Left renal cortex interstitium (tissue), 4 donors: Measurements from ENCODE around the gene PAXX. TPM values are rescaled to one million over a fixed set of nuclear protein-coding genes. Genes with fewer than 3 reads are reported as not detected.

ENCODE experiments used
- DNase-seq, 4 donors: peaks; one replicate each; pipeline ENCODE4 v3.0.0-alpha.2; 2013; ENCODE audit warnings: low read depth in 4 of 4, low spot score in 2 of 4, missing footprints in 1 of 4
- polyA plus RNA-seq, 4 donors: library from polyadenylated mRNA; unstranded; fragments of 120-200 nt; gene quantifications; one replicate each; pipeline ENCODE4 v1.2.1, GENCODE V29; 2013; ENCODE audit not compliant: insufficient read length in 4 of 4

PAXX gene
- polyA plus RNA-seq, 4 donors = 22.4 to 53.2 (median 41.4) TPM

DNA sequence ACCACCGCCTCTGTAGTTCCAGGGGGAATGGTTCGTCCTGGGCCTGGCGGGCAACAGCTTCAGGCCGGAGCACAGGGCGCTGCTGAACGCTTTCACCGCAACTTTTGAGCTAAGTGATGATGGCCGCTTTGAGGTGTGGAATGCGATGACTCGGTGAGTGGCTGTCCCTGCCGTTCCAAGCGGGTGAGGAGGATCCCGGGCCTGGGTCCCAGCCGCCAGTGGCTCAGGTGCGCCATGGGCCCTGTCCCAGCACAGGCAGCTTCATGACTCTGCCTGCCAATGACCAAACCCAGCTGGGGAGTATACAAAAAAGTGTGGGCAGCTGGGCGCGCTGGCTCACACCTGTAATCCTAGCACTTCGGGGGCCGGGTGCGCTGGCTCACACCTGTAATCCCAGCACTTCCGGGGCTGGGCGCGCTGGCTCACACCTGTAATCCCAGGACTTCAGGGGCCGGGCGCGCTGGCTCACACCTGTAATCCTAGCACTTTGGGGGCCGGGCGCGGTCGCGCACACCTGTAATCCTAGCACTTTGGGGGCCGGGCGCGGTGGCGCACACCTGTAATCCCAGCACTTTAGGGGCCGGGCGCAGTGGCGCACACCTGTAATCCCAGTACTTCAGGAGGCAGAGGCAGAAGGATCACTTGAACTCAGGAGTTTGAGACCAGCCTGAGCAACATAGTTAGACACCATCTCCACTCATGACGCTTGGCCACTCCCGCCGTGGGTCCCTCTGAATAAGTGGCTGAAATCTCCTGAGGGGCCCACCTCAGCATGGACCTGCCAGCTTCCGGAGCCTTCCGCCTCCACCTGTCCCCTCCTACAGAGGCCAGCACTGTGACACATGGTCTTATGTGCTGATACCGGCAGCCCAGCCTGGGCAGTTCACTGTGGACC, 39.1 kb upstream of the PAXX start:
- no peak for DNase-seq

DNA sequence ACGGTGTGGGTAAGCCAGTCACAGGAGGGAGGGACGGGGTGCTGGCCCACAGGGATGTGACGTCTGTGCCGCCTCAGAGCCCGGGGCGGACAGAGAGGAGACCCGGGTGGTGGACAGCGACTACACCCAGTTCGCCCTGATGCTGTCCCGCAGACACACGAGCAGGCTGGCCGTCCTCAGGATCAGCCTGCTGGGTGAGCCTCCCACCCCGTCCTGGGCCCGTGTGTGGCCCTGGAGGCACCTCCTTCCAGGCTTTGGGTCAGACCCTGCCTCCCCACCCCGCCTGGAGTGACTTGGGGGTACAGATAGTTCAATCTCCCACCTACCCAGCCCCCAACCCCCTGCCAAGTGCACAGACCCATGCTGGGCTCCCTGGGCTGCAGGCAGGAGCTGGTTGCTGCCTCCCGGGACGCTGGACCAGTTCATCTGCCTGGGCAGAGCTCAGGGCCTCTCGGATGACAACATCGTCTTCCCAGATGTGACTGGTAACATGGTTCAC, 38.4 kb upstream of the PAXX start:
- no peak for DNase-seq

DNA sequence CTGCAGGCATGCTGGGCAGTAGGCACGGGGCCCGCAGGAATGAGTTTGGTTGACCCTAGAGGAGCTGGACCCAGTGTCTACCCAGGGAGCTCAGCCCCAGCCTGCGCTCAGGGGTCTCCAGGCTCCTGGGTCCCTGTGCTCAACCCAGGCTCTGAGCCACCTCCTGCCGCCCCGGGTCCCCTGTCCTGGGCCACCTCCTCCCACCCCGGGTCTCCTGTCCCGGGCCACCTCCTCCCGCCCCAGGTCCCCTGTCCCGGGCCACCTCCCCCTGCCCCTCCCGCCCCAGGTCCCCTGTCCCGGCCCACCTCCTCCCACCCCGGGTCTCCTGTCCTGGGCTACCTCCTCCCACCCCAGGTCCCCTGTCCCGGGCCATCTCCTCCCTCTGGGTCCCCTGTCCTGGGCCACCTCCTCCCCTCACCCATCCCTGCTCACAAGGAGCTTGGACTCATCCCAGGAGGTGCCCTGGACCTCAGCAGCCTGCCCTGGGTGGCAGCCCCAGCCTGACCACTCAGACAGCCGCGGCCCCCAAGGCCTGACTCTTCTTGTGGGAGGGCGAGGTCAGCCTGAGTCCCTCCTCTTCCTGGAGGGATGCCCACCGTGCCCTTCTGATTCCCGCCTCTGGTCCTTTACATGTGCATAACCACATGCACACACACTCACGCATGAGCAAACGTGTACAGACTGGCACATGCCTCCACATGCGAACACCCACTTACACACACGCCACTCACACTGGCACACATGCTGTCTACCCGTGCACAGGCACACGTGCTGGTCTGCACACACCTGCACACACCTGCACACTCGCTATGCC, 37.7 kb upstream of the PAXX start:
- DNase-seq = no peak

DNA sequence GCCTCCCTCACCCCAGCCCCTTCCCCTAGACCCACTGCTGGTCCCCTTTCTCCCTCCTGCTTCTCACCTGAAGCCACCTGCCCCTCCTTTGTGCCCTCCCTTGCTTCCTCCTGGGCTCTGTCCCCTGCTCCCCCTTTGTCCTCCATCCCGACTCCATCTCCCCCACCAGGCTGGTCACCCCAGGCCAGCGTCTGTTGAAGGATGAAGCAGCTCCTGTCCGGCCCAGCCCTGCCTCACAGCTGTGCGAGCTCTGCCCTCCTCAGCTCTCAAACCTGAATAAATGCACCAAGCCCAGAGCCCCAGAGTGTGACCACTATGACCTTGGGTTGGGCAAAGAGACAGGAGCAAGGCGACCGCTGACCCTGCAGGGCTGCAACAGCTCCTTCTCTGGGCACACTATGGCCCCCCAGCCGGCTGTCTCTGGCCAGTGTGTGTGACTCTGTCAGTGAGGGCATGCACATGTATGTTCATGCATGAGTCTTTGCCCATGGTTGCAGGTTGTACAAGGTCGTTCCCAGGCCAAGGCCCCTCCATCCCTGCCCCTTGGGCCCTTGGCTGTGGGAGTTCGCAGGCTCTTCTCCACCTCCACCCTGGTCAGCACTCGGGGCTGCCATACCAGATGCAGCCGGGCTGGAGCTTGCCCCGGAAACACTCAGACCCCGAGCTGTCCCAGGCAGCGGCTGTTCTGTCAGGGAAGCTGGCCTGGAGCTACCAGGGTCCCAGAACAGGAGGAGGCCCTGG, 36.9 kb upstream of the PAXX start:
- no peak for DNase-seq

DNA sequence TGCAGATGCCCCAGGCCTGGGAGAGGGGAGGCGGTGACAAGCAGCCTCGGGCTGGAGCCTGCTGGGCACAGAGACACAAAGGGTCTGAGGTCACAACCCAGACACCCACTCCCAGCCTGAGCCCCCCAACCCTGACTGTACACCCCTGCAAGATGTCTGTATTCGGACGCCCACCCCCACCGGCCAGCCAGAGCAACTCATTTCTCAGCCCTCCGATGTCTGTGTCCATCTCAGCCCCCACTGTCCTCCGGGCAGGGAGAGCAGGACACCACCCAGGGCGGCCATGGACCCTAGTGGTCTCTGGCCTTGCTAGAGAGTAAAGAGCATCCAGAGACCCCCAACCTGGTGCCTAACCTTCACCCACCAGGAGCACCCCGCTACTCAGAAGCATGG, 36.3 kb upstream of the PAXX start:
- DNase-seq = no peak

DNA sequence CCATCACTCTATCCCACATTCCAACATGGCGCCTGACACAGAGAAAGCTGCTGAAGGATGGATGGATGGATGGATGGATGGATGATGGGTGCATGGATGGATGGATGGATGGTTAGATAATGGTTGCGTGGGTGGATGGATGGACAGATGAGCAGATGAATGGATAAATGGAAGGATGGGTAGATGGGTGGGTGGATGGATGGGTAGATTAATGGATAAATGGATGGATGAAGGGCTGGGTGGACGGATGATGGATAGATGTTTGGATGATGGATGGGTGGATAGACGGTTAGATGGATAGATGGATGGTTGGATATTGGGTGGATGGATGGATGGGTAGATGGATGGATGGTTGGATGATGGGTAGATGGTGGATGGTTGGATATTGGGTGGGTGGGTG, 35.6 kb upstream of the PAXX start:
- DNase-seq = no peak

DNA sequence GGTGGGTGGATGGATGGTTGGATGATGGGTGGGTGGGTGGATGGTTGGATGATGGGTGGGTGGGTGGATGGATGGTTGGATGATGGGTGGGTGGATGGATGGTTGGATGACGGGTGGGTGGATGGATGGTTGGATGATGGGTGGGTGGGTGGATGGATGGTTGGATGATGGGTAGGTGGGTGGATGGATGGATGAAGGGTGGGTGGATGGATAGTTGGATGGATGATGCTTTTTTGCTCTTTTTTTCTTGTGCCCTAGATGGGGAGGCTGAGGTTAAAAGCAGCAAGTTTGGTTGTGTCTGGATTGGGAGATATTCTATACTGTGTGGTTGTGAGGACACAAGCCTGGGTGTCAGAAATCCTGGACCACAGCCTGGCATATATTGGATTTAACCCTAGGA, 34.8 kb upstream of the PAXX start:
- DNase-seq = no peak

DNA sequence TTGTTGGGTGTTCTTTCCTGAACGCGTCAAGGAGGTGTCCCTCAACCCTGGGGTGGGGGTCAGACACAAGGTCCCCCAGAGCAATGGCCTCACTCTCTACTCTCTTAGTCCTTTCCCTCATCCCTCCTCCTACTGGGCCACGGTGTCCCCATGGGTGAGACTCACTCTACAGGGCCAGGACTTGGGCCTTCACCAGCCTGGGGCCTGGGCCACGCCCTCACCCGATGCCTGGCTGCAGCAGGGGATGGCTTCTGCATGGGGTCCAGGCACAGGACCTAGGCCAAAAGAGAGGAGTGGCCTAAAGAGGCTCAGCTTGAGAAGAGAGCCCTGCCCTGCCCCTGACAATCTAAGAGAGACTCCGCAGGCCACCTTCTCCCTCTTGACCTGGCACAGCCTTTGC, 34.3 kb upstream of the PAXX start:
- no peak for DNase-seq

DNA sequence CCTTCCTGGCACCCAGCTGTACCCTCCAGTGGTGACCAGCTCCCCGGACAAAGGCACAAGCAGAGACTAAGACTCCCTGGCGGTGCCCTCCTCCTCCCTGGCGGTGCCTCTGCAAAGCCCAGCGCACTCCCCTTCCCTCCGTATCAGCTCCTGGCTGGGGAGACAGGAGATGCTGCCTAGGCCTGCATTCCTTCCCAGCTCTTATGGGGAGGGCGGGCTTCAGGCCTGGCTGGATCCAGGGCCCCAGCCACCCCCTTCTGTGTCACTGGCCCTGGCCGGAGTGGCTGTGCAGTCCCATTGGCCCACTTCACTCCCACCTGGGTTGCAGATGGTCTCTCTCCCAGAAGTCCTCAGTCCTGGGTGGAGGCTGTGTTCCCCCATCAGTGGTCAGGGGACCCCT, 33.7 kb upstream of the PAXX start:
- DNase-seq = no peak

DNA sequence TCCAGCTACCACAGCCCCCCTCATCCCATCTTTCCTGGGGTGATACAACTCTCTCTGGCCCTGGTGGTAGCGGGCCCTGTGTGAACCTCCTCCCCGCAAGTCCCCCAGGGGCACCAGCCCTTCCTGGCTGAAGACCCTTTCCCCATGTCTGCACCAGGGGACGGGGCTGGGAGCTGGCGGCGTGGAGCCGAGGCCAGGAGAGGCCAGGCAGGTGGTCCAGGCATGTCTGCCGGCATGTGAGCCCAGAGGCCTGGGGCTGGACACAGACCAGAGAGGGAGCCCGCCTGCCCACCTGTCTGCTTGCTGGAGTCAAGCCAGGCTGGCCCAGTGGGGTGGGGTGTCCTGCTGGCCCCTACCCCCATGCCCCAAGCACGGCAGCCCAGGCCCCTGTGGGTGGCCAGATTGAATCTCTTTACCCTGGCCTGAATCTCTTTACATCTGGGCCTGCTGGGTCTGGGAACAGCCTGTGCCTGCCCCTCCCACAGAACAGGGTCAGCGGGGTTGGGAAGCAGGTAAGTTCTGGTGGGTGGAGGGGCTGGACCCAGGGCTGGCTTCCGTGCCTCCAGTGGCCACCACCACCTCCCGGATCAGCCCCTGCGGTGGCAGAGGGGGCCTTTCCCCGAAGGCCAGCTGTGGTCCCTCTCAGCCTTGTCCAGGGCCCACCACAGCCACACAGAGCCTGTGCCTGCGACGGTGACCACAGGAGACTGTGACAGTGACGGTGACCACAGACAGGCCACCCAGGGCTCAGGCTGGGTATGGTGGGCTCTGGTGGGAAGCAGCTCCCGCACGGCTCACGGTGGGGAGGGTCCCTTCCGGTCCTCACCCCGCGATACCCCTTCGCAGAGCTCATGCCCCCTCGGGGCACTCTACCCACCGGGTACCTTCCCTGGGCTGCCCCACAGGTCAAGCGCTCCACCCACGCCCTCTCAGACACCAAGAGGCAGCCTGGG, 33.0 kb upstream of the PAXX start:
- no peak for DNase-seq

DNA sequence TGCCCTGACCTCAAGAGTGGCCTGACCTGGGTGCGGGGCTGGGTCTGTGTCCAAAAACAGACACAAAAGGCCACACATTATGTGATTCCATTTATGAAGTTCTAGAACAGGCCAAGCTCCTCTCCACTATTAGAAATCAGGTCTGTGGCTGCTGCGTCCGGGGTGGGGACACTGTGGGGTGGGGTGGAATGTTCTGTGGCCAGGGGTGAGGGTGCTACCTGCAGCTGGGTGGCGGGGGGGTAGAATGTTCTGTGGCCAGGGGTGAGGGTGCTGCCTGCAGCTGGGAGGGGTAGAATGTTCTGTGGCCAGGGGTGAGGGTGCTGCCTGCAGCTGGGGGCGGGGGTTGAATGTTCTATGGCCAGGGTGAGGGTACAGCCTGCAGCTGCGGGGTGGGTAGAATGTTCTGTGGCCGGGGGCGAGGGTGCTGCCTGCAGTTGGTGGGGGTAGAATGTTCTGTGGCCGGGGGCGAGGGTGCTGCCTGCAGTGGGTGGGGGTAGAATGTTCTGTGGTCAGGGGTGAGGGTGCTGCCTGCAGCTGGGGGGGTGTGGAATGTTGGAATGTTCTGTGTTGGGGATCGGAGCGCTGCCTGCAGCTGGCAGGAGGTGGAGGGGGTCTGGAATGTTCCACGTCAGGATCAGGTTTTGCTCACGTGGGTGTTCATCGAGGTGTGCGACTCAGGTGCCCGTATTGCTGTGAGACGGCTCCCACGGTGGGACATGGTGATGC, 31.8 kb upstream of the PAXX start:
- DNase-seq = no peak

DNA sequence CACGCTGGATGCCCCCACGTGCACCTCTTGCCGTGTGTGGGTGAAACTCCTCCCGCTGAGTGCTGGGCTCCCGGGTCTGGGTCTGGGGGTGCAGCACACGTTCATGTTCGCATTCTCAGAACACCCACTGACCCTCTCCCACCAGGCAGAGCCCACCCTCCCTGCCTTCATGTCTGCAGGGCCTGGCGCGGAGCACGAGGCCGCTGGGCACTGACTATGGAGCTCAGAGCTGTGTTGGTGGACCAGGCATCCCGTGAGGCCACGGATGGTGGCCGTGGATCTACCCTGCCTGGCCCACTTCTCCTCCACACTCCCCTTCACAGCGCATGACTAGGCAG, 31.3 kb upstream of the PAXX start:
- no peak for DNase-seq

DNA sequence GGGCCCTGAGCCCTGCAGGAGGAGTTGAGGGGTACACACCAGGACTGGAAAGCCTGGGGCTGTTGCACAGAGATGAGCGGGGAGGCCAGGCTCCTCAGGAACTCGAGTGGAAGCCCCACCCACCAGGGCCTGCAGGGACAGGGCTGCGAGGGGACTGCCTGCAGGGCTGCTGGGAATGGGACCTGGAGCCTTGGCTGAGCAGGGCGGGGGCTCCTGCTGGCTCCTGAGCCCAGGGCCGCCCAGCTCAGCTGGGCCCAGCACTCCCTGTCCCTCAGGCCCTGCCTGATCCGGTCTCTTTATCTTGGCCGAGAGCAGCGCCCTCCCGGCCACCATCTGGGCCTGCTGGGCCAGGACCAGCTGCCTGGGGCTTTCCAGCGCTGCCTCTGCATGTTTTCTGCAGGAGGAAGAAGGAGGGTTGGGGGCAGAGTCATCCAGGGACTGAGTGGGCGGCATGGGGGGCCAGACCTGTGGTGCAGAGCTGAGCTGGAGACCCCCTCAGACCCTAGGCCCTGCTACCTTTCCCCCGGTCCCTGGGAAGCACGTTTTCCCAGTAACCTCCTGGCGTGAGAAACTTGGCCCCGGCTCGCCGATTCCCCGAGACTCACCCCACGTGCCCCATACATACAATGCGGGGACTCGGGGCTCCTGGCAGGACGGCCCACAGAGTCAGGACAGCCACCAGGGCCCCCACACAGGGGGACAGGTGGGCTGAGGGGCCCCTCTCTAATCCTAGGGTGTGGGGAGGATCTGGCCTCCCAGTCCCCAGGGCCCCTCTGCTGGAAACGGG, 30.8 kb upstream of the PAXX start:
- DNase-seq = no peak

DNA sequence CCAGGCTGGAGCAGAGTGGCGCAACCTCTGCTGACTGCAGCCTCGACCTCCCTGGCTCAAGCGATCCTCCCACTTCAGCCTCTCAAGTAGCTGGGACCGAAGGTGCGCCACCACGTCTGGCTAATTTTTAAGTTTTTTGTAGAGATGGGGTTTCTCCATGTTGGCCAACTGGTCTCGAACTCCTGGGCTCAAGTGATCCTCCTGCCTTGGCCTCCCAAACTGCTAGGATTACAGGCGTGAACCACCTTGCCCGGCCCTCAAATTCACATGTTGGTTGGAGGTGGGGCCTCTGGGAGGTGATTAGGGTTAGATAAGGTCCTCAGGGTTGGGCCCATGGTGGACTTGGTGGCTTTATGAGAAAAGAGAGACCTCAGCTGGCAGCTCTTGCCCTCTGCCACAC, 30.1 kb upstream of the PAXX start:
- no peak for DNase-seq

DNA sequence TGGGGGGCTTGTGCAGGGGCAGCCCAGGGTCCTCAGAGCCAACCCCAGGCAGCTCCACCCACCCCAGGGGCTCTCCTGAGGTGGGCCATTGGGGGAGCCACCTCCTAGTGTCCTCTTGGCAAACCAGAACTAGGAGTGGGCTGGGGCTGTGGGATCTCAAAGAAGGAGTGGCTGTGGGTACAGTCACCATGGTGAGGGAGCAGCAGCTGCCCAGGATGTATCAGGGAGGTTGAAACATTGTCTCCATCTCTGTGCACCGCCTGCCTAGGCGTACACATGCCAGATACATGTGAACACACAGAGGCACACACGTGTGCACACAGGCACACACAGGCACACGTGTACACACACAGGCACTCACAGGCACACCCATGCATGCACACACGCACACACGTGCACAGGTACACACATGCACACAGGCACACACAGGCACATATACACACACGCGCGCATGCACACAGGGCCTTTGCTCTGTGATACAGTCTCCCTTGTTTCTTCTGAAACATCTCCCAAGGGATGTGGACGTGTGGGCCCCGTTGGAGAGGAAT, 29.4 kb upstream of the PAXX start:
- no peak for DNase-seq

DNA sequence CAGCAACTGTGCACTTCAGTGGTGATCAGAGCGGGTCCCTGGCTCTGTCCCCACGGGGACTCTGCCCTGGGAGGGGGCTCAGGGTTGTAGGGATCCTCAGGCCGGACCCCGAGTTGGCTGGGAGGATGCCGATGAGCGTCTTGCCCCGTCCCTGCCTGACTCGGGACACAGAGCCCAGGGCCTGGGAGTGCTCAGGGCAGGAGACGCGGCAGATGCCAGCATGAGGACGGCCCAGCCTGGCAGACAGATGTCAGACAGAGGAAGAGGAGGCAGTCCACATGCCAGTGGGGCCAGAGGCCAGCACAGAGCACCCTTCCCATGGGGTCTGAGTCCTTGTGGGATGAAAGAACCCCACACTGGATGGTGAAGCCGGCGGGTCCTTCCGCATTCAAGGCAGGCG, 28.9 kb upstream of the PAXX start:
- no peak for DNase-seq

DNA sequence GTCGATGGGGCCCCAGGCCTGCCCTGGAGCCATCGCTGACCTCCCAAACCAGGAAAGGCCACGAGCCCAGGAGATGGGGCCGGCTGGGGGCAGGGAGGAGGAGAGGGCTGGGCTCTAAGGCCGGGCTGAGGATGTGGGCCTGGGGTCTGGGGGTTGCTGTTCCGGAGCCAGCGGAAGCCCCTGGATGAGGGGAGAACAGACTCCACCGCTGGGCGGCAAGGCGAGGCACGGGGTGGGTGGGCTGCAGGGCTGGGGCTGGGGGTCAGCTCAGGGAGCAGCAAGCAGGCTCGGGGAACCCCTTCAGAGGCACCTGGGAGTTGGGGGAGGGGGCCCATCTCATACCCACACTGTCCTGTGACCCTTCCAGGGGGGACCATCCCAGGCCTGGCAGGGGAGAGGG, 28.5 kb upstream of the PAXX start:
- no peak for DNase-seq

DNA sequence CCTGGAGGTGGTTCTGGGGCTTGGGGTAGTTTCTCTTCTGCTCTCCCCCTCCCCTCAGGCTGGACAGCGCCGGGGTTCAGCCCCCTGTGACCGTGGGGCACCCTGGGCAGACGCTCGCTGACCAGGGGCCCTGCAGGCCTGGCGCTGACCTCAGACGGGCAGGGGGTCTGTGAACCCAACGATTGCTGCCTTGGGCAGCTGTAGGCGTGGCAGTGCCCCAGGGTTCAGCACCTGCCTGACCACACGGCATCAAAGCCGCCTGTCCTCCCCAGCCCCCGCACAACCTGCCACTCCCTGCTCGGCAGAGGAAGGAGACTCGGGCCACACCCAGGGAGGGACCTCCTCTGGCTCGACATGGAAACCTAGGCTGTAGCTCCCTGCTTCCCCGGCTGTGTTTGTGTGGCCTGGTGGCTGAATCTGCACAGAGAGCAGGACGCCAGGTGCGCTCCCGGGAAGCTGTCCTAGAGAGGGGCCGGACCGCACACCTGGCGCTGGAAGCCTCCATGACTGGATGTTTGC, 28.0 kb upstream of the PAXX start:
- DNase-seq = no peak
